K562 (cell line): ENCODE results near the gene ZNF143. TPM values are rescaled to one million over a fixed set of nuclear protein-coding genes. Genes with fewer than 3 reads are reported as not detected.

Source experiments
- ARHGAP35 ChIP-seq: fragments of 450-650 bp; IDR thresholded peaks from 2 replicates; pipeline ENCODE4 v1.6.1; 2018; ENCODE audit not compliant: partially characterized antibody
- BRD9 ChIP-seq: fragments of 450-650 bp; IDR thresholded peaks from 2 replicates; pipeline ENCODE4 v1.6.1; 2018; ENCODE audit warnings: low read depth; ENCODE audit not compliant: partially characterized antibody
- CBX5 ChIP-seq: IDR thresholded peaks from 2 replicates; pipeline ENCODE4 v1.6.1; 2014; ENCODE audit warnings: low read depth, borderline replicate concordance
- CREB1 ChIP-seq, 2 experiments: sonication (generic) in 1 of 2; formaldehyde crosslinking in 1 of 2; IDR thresholded peaks; 2 replicates each; pipeline versions ENCODE4 v1.6.1 to v1.8.0; 2012 to 2022; ENCODE audit warnings: inconsistent platforms in 1 of 2, mild to moderate bottlenecking in 1 of 2, missing genetic modification reagents in 1 of 2, moderate library complexity in 1 of 2
- HDGF ChIP-seq: fragments of 450-650 bp; IDR thresholded peaks from 2 replicates; pipeline ENCODE4 v1.6.1; 2016
- MCM5 ChIP-seq: fragments of 450-650 bp; IDR thresholded peaks from 2 replicates; pipeline ENCODE4 v1.6.1; 2016; ENCODE audit warnings: low read depth
- MEF2A ChIP-seq: IDR thresholded peaks from 2 replicates; pipeline ENCODE4 v1.6.1; 2011; ENCODE audit warnings: low read depth, mild to moderate bottlenecking, low read length, moderate library complexity; ENCODE audit not compliant: control insufficient read depth
- MIER1 ChIP-seq: fragments of 450-650 bp; IDR thresholded peaks from 2 replicates; pipeline ENCODE4 v1.6.1; 2016; ENCODE audit warnings: antibody characterized with exemption, mild to moderate bottlenecking, low read depth
- MNT ChIP-seq, 2 experiments: fragments of 450-650 bp; conservative IDR thresholded peaks; 2 replicates each; pipeline ENCODE4 v1.6.1; 2017; ENCODE audit warnings: mild to moderate bottlenecking in 2 of 2, moderate library complexity in 2 of 2
- NEUROD1 ChIP-seq: fragments of 150-350 bp; IDR thresholded peaks from 2 replicates; pipeline ENCODE4 v1.6.1; 2014; ENCODE audit warnings: borderline replicate concordance, low read length, low read depth; ENCODE audit not compliant: partially characterized antibody
- NR1H2 ChIP-seq: sonication (generic); formaldehyde crosslinking; IDR thresholded peaks from 2 replicates; pipeline ENCODE4 v1.4.0; 2020; ENCODE audit warnings: mild to moderate bottlenecking, missing genetic modification reagents
- RUNX1 ChIP-seq: sonication (generic); IDR thresholded peaks from 2 replicates; pipeline ENCODE4 v1.6.1; 2016; ENCODE audit warnings: antibody characterized with exemption, low read depth
- TEAD4 ChIP-seq, 2 experiments: sonication (generic) in 1 of 2; formaldehyde crosslinking in 1 of 2; IDR thresholded peaks; 2 replicates each; pipeline versions ENCODE4 v1.6.1 to v1.8.0; 2012 to 2022; ENCODE audit warnings: borderline replicate concordance in 1 of 2, inconsistent platforms in 1 of 2, low read length in 1 of 2, mild to moderate bottlenecking in 1 of 2, missing genetic modification reagents in 1 of 2
- ZBTB5 ChIP-seq: fragments of 450-650 bp; IDR thresholded peaks from 2 replicates; pipeline ENCODE4 v1.6.1; 2017; ENCODE audit warnings: antibody characterized with exemption
- ZC3H11A ChIP-seq: IDR thresholded peaks from 2 replicates; pipeline ENCODE4 v1.6.1; 2012; ENCODE audit warnings: low read depth, low read length, improper control_type of control experiment
- ZNF717 ChIP-seq: fragments of 250-450 bp; sonication (Bioruptor Pico); IDR thresholded peaks from 2 replicates; pipeline ENCODE4 v1.5.0; 2021
- ZNF785 ChIP-seq: fragments of 250-450 bp; sonication (Bioruptor Pico); IDR thresholded peaks from 2 replicates; pipeline ENCODE4 v1.4.0; 2020; ENCODE audit warnings: mild to moderate bottlenecking
- ZSCAN32 ChIP-seq: fragments of 450-650 bp; formaldehyde crosslinking; IDR thresholded peaks from 2 replicates; pipeline ENCODE4 v1.4.0; 2020; ENCODE audit warnings: mild to moderate bottlenecking, moderate library complexity
- polyA plus RNA-seq, 8 experiments: library from polyadenylated mRNA; depleted of rRNA in 4 of 8; stranded (reverse) in 5 of 8; unstranded in 3 of 8; fragments of >200 nt; fragmentation: Nextera tagmentation in 2 of 8; fragmentation: Illumina TruSeq in 1 of 8; extraction: Ambion mirVana in 2 of 8; extraction: Trizol in 1 of 8; gene quantifications; 2 replicates each; pipeline versions ENCODE4 v1.2.1 to v1.2.3, GENCODE V29; 2011 to 2014; ENCODE audit warnings: inconsistent platforms in 1 of 8, missing spikeins in 1 of 8
- total RNA-seq, 7 experiments: library from RNA; depleted of rRNA in 6 of 7; stranded (reverse); fragments of >200 nt in 6 of 7; fragmentation: Illumina TruSeq in 2 of 7; extraction: Trizol in 2 of 7; gene quantifications; 2 replicates each; pipeline versions ENCODE4 v1.2.1 to v1.2.3, GENCODE V29; 2011 to 2021; ENCODE audit warnings: low replicate concordance in 1 of 7
- TF ChIP-seq, protein P1 (sequence below), 2 experiments: fragments of 200-800 bp in 1 of 2; sonication (Bioruptor generic) in 1 of 2; sonication (generic) in 1 of 2; formaldehyde crosslinking in 1 of 2; IDR thresholded peaks in 1 of 2; conservative IDR thresholded peaks in 1 of 2; 2 replicates each; pipeline versions ENCODE4 v1.5.0 to v1.6.1; 2016 to 2020; ENCODE audit warnings: missing compliant biosample characterization in 1 of 2, missing genetic modification characterization in 1 of 2, missing genetic modification reagents in 1 of 2
- TF ChIP-seq, protein P2 (sequence below): fragments of 450-650 bp; formaldehyde crosslinking; IDR thresholded peaks from 2 replicates; pipeline ENCODE4 v1.4.0; 2020; ENCODE audit warnings: mild to moderate bottlenecking, moderate library complexity
- TF ChIP-seq, protein P3 (sequence below): sonication (generic); formaldehyde crosslinking; IDR thresholded peaks from 2 replicates; pipeline ENCODE4 v1.9.0; 2022; ENCODE audit warnings: mild to moderate bottlenecking, missing genetic modification reagents

ZNF143 gene
- total and polyA plus RNA-seq, 9 of the 15 experiments (the other 6 are each of a cell fraction or from before 2014, with no cell fraction given): 18.4 to 58.5 (median 27.1) TPM

DNA sequence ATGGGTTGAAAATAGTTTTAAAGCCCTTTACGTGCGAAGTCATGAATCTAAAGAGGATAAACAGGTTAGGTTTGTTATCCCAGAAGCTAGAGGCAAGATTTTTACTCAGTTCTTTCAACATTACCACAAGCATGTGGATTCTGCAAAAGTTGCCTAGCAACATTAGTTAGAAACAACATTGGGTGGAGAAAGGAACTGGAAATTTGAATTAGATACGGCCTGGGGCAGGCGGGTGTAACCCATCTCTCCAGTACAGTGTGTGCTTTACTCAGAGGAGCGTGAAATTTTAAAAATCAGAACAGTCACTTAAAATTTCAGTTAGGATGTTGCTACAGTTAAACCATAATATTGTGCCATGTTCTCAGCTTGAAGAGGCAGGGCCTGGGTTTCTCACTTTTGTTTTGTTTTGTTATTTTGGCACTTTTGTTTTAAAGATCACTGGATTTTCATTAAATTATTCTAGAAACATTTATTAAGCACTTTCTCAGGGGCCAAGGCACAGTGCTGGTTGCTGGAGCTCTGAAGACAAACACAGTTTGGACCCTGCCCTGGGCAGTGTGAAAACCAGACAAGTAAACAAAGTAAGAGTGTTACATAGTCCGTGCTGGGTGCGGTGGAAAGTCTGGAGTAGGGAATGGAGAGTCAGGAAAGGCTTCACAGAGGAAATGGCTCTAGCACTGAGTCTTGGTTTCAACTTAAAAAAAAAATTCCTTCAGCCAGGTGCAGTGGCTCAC, 108.2 kb downstream of the ZNF143 start (continued):
- TF ChIP-seq CBX5 (no peak), ZNF717 (CRISPR knock-in tag) (no peak), TEAD4 (IDR thresholded peaks at IDR 0.05; ENCODE audit: low read length) (no peak), TEAD4 (CRISPR knock-in tag; IDR thresholded peaks at IDR 0.05; ENCODE audit: borderline replicate concordance) (no peak), BRD9 (peak; percentile 21), MEF2A (no peak), ZC3H11A (no peak), NEUROD1 (peak; percentile 50), ZSCAN32 (CRISPR knock-in tag) (no peak), MCM5 (no peak), NR1H2 (CRISPR knock-in tag) (no peak), HDGF (no peak), RUNX1 (no peak), MIER1 (no peak), ARHGAP35 (no peak), ZNF785 (CRISPR knock-in tag) (no peak), MNT (conservative IDR thresholded peaks at IDR 0.05) (0 out of 4 replicates have a peak, but pooled peaks of 1 of the 2 experiments have one; percentile 15), ZBTB5 (no peak), CREB1 (IDR thresholded peaks at IDR 0.05) (no peak), CREB1 (CRISPR knock-in tag; IDR thresholded peaks at IDR 0.05) (peak; percentile 10; the same call in 1 of the 2 replicates)
- TF ChIP-seq, protein P1, sequence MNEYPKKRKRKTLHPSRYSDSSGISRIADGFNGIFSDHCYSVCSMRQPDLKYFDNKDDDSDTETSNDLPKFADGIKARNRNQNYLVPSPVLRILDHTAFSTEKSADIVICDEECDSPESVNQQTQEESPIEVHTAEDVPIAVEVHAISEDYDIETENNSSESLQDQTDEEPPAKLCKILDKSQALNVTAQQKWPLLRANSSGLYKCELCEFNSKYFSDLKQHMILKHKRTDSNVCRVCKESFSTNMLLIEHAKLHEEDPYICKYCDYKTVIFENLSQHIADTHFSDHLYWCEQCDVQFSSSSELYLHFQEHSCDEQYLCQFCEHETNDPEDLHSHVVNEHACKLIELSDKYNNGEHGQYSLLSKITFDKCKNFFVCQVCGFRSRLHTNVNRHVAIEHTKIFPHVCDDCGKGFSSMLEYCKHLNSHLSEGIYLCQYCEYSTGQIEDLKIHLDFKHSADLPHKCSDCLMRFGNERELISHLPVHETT (CRISPR knock-in tag; conservative IDR thresholded peaks at IDR 0.05 in 1 of 2, IDR thresholded peaks at IDR 0.05 in 1 of 2): 0 out of 4 replicates have a peak, but pooled peaks of 1 of the 2 experiments have one; percentile 23
- TF ChIP-seq, protein P2, sequence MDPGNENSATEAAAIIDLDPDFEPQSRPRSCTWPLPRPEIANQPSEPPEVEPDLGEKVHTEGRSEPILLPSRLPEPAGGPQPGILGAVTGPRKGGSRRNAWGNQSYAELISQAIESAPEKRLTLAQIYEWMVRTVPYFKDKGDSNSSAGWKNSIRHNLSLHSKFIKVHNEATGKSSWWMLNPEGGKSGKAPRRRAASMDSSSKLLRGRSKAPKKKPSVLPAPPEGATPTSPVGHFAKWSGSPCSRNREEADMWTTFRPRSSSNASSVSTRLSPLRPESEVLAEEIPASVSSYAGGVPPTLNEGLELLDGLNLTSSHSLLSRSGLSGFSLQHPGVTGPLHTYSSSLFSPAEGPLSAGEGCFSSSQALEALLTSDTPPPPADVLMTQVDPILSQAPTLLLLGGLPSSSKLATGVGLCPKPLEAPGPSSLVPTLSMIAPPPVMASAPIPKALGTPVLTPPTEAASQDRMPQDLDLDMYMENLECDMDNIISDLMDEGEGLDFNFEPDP (CRISPR knock-in tag): no peak
- TF ChIP-seq, protein P3, sequence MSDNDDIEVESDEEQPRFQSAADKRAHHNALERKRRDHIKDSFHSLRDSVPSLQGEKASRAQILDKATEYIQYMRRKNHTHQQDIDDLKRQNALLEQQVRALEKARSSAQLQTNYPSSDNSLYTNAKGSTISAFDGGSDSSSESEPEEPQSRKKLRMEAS (CRISPR knock-in tag): no peak
